Endothelial cell of umbilical vein (primary cell): ENCODE data around the gene CNTN1. TPM values are rescaled to one million over a fixed set of nuclear protein-coding genes. Genes with fewer than 3 reads are reported as not detected.

Source experiments
- BruUV-seq: library from RNA; stranded (reverse); fragments of 400-500 nt; replicated peaks from 2 replicates; lab custom pipeline; 2021; lab: Mats Ljungman, UMichigan
- CTCF ChIA-PET: fragments of 300-600, 350-600 bp; sonication (Branson Sonifier 250); formaldehyde crosslinking; loops from one replicate; lab custom pipeline; 2021; ENCODE audit warnings: antibody characterized with exemption, inconsistent platforms; lab: Charles Lee
- POLR2A ChIA-PET: fragments of 300-600, 350-600 bp; sonication (Branson Sonifier 250); formaldehyde crosslinking; loops from one replicate; lab custom pipeline; 2021; ENCODE audit warnings: antibody characterized with exemption, inconsistent platforms; lab: Charles Lee
- DNase-seq: peaks from one replicate; pipeline ENCODE4 v3.0.0-alpha.2; 2011; ENCODE audit warnings: low read depth, low spot score
- FAIRE-seq: peaks from 2 replicates; lab custom pipeline; 2011; peaks lifted over from hg19 to GRCh38; lab: Jason Lieb, UNC
- H2AFZ ChIP-seq: 2 replicates; pipeline ENCODE4 v1.6.0; 2012; ENCODE audit warnings: low read depth, low read length, control low read depth, inconsistent platforms
- H3K27ac ChIP-seq: 2 replicates; pipeline ENCODE4 v1.5.1; 2011; ENCODE audit warnings: low read depth, mild to moderate bottlenecking, control low read depth, low read length, moderate library complexity; ENCODE audit not compliant: insufficient read depth
- H3K27me3 ChIP-seq, 2 experiments: 2 replicates each; pipeline versions ENCODE4 v1.6.0 to v1.6.1; 2011; ENCODE audit warnings: low read length in 2 of 2, mixed read lengths in 1 of 2; ENCODE audit not compliant: control insufficient read depth in 2 of 2, insufficient read depth in 2 of 2
- H3K36me3 ChIP-seq, 2 experiments: 2 replicates in 1 of 2; 3 replicates in 1 of 2; pipeline ENCODE4 v1.5.1; 2011; ENCODE audit warnings: low read length in 2 of 2, mild to moderate bottlenecking in 1 of 2, moderate library complexity in 1 of 2; ENCODE audit not compliant: control insufficient read depth in 2 of 2, insufficient read depth in 2 of 2; ENCODE audit errors: extremely low read depth in 1 of 2
- H3K4me1 ChIP-seq: 3 replicates; pipeline ENCODE4 v1.5.1; 2011; ENCODE audit warnings: mild to moderate bottlenecking, low read length; ENCODE audit not compliant: control insufficient read depth, insufficient read depth; ENCODE audit errors: extremely low read depth
- H3K4me2 ChIP-seq: 2 replicates; pipeline ENCODE4 v1.6.1; 2011; ENCODE audit warnings: low read length, control low read depth, mixed read lengths; ENCODE audit not compliant: insufficient read depth
- H3K4me3 ChIP-seq, 3 experiments: fragments of 200-600 bp in 1 of 3; sonication (generic), shearing (Covaris generic) in 1 of 3; replicated peaks in 1 of 3; 2 replicates each; pipeline ENCODE4 v1.5.1; 2011 to 2016; ENCODE audit warnings: control low read depth in 3 of 3, low read length in 3 of 3, mild to moderate bottlenecking in 2 of 3, inconsistent platforms in 1 of 3, low read depth in 1 of 3, moderate library complexity in 1 of 3; ENCODE audit not compliant: insufficient read depth in 1 of 3
- H3K79me2 ChIP-seq: 2 replicates; pipeline ENCODE4 v1.6.0; 2012; ENCODE audit warnings: low read length, inconsistent platforms; ENCODE audit not compliant: control insufficient read depth, insufficient read depth
- H3K9ac ChIP-seq: replicated peaks from 2 replicates; pipeline ENCODE3; 2011; ENCODE audit warnings: low read length, control low read depth; ENCODE audit not compliant: insufficient read depth; ENCODE audit errors: extremely low read depth
- H3K9me1 ChIP-seq: replicated peaks from 3 replicates; pipeline ENCODE4 v1.6.0; 2011; ENCODE audit warnings: mild to moderate bottlenecking, low read length; ENCODE audit not compliant: control insufficient read depth, insufficient read depth; ENCODE audit errors: extremely low read depth
- H3K9me3 ChIP-seq: replicated peaks from 2 replicates; pipeline ENCODE4 v1.5.1; 2012; ENCODE audit warnings: low read length, inconsistent platforms; ENCODE audit not compliant: control insufficient read depth, insufficient read depth
- H4K20me1 ChIP-seq: replicated peaks from 2 replicates; pipeline ENCODE3; 2011; ENCODE audit warnings: mild to moderate bottlenecking, low read length; ENCODE audit not compliant: control insufficient read depth, insufficient read depth; ENCODE audit errors: extremely low read depth
- CTCF ChIP-seq, 2 donors: IDR thresholded peaks; 1 replicate in 1 of 2; 2 replicates in 1 of 2; pipeline ENCODE4 v1.5.1; 2011; ENCODE audit warnings: low read length in 2 of 2, mild to moderate bottlenecking in 2 of 2, moderate library complexity in 2 of 2, control low read depth in 1 of 2, inconsistent platforms in 1 of 2, low read depth in 1 of 2; ENCODE audit not compliant: insufficient read depth in 1 of 2; ENCODE audit errors: extremely low read depth in 1 of 2
- EZH2 ChIP-seq: IDR thresholded peaks from 2 replicates; pipeline ENCODE4 v1.6.1; 2012; ENCODE audit warnings: borderline replicate concordance, low read depth, mild to moderate bottlenecking, moderate library complexity, low read length, inconsistent platforms; ENCODE audit not compliant: severe bottlenecking
- FOS ChIP-seq: IDR thresholded peaks from 2 replicates; pipeline ENCODE4 v1.6.1; 2011; ENCODE audit warnings: mild to moderate bottlenecking, low read length, moderate library complexity, borderline replicate concordance; ENCODE audit not compliant: insufficient read depth
- GATA2 ChIP-seq: IDR thresholded peaks from 2 replicates; pipeline ENCODE4 v1.7.0; 2011; ENCODE audit warnings: low read depth, mild to moderate bottlenecking, moderate library complexity, mixed read lengths, low read length; ENCODE audit not compliant: insufficient read length, insufficient read depth
- JUN ChIP-seq: IDR thresholded peaks from 2 replicates; pipeline ENCODE4 v1.6.1; 2011; ENCODE audit warnings: borderline replicate concordance, low read depth; ENCODE audit not compliant: insufficient read length, insufficient read depth
- MAX ChIP-seq: IDR thresholded peaks from 2 replicates; pipeline ENCODE4 v1.6.1; 2011; ENCODE audit not compliant: insufficient read depth, insufficient read length
- MYC ChIP-seq: IDR thresholded peaks from one replicate; pipeline ENCODE4 v1.6.1; 2011; ENCODE audit warnings: mild to moderate bottlenecking, low read depth, low read length
- POLR2A ChIP-seq: IDR thresholded peaks from 2 replicates; pipeline ENCODE4 v1.6.1; 2012; ENCODE audit warnings: low read depth, mild to moderate bottlenecking, control low read depth, low read length
- POLR2AphosphoS5 ChIP-seq: IDR thresholded peaks from 2 replicates; pipeline ENCODE4 v1.6.1; 2012; ENCODE audit warnings: low read depth, mild to moderate bottlenecking, control low read depth, low read length, moderate library complexity; ENCODE audit not compliant: insufficient read depth
- dilution Hi-C: fragments of 300-500 bp; cut with MboI; formaldehyde crosslinking; loops from one replicate; pipeline ENCODE4 v1.15.0; 2019; ENCODE audit warnings: low sequenced_read_pairs; ENCODE audit not compliant: extremely low pct_ligation_motif_present
- intact Hi-C: fragments of 100-400 bp; cut with micrococcal nuclease; formaldehyde crosslinking; loops from one replicate; pipeline ENCODE4 v1.10.0; 2022
- polyA plus RNA-seq, 4 experiments: library from polyadenylated mRNA; depleted of rRNA in 3 of 4; stranded (reverse) in 3 of 4; unstranded in 1 of 4; fragments of >200 nt; gene quantifications; 2 replicates each; pipeline versions ENCODE4 v1.2.1 to v1.2.3, GENCODE V29; 2011 to 2012; ENCODE audit warnings: missing spikeins in 1 of 4
- total RNA-seq: library from RNA; stranded (reverse); gene quantifications from 2 replicates; pipeline ENCODE4 v1.2.3, GENCODE V29; 2021

The CNTN1 gene
- total and polyA plus RNA-seq, 2 donors (not counting 3 experiments of a cell fraction or from before 2014, with no cell fraction given) = 0.07 TPM; not detected in 1

GRCh38 chr12:40684986-40685385 is 7.3 kb upstream of the CNTN1 start:
- Histone ChIP-seq H4K20me1 (peaks cover 2% of the 10 kb centered on the region), H3K4me3 (no peak overlapping the region), H3K4me2 (no peak overlapping the region), H3K27ac (no peak overlapping the region), H3K9ac (no peak overlapping the region), H3K4me1 (no peaks in the 10 kb centered on the region), H3K9me3 (no peaks in the 10 kb centered on the region), H3K27me3 (no peaks in the 10 kb centered on the region), H2AFZ (no peak overlapping the region), H3K79me2 (no peaks in the 10 kb centered on the region), H3K9me1 (no peaks in the 10 kb centered on the region), H3K36me3 (no peaks in the 10 kb centered on the region)
- no peak for TF ChIP-seq MYC
- no peak for TF ChIP-seq CTCF (IDR thresholded peaks at IDR 0.05; ENCODE audit: extremely low read depth in 1 of 2, insufficient read depth in 1 of 2, low read depth in 1 of 2, low read length in 2 of 2)
- TF ChIP-seq POLR2A = no peak
- no peak for TF ChIP-seq EZH2
- DNase-seq (no peak), FAIRE-seq (no peak)
- intact Hi-C loops = no loop called here
- ChIA-PET CTCF (interaction anchor here (1.2 kb wide), 1 partner anchor 12 kb away, joined by 3 read pairs; no protein-coding TSS in a partner anchor), POLR2A (no interaction called here)
- dilution Hi-C loops = no loop called here
- no TSS peak for BruUV-seq

DNA sequence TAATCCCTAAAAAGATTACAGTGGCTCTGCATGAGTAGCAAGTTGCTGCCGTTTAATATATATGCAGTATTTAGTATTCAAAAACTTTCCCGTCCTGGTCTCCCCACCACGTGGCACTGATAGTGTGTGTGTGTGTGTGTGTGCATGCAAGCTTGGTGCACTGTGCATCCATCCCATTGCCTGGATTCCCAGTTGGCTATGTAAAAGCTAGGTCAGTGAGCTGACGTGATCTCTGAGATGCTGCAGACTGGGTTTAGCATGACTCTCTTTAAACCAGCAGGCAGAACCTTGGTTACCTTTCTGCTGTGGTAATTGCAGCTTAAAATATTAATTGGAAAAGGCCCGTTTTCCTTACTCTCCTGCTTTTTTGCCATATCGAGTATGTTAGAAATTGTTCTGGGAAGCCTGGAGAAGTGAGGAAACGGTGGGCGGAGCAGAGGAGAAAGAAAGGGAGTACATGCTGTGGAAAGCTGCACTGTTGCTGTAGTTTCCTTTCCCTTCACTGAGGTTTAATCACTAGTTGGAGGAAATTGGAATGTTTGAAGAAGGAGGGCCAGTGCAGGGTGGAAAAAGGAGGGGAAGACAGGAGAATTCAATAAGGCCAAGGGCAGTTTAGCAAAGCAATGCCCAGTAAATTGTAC is 4.0 kb upstream of the CNTN1 start:
- Histone ChIP-seq H3K4me2 (no peak overlapping the region), H3K9me3 (no peaks in the 10 kb centered on the region), H3K79me2 (no peaks in the 10 kb centered on the region), H3K27ac (no peak overlapping the region), H3K4me3 (no peak overlapping the region), H3K9ac (no peak overlapping the region), H3K36me3 (no peaks in the 10 kb centered on the region), H4K20me1 (peaks cover 2% of the 10 kb centered on the region), H2AFZ (no peak overlapping the region), H3K27me3 (peaks cover 12 to 17% of the 10 kb centered on the region in 2 experiments), H3K9me1 (no peaks in the 10 kb centered on the region), H3K4me1 (no peaks in the 10 kb centered on the region)
- no TSS peak for BruUV-seq
- dilution Hi-C loops = no loop called here
- intact Hi-C loops = no loop called here
- ChIA-PET POLR2A (no interaction called here), CTCF (no interaction called here)
- TF ChIP-seq EZH2 (no peak), FOS (no peak), GATA2 (no peak), CTCF (IDR thresholded peaks at IDR 0.05; ENCODE audit: extremely low read depth in 1 of 2, insufficient read depth in 1 of 2, low read depth in 1 of 2, low read length in 2 of 2) (no peak), MAX (no peak), MYC (no peak), POLR2AphosphoS5 (no peak), JUN (no peak), POLR2A (no peak)
- FAIRE-seq = no peak
- no peak for DNase-seq
